K562 (cell line): ENCODE data around the gene HEXIM2. TPM values are rescaled to one million over a fixed set of nuclear protein-coding genes. Genes with fewer than 3 reads are reported as not detected.

Experiments
- FOXM1 ChIP-seq, 2 experiments: fragments of 450-650 bp in 1 of 2; sonication (generic) in 1 of 2; formaldehyde crosslinking in 1 of 2; IDR thresholded peaks; 2 replicates each; pipeline versions ENCODE4 v1.6.1 to v1.9.0; 2017 to 2022; ENCODE audit warnings: low read depth in 2 of 2, mild to moderate bottlenecking in 2 of 2, missing genetic modification reagents in 1 of 2, moderate library complexity in 1 of 2
- FOXO4 ChIP-seq: fragments of 450-650 bp; formaldehyde crosslinking; IDR thresholded peaks from 2 replicates; pipeline ENCODE4 v1.4.0; 2020; ENCODE audit warnings: mild to moderate bottlenecking, moderate library complexity
- MAFF ChIP-seq: IDR thresholded peaks from 2 replicates; pipeline ENCODE4 v1.6.1; 2012; ENCODE audit warnings: low read length, improper control_type of control experiment
- NCOA6 ChIP-seq: fragments of 450-650 bp; IDR thresholded peaks from 2 replicates; pipeline ENCODE4 v1.6.1; 2017; ENCODE audit warnings: mild to moderate bottlenecking
- NKRF ChIP-seq: fragments of 450-650 bp; IDR thresholded peaks from 2 replicates; pipeline ENCODE4 v1.6.1; 2016; ENCODE audit warnings: borderline replicate concordance
- PHTF2 ChIP-seq: fragments of 250-450 bp; sonication (Bioruptor Pico); IDR thresholded peaks from 2 replicates; pipeline ENCODE4 v1.5.0; 2021; ENCODE audit warnings: mild to moderate bottlenecking
- POLR3G ChIP-seq: IDR thresholded peaks from 2 replicates; pipeline ENCODE4 v1.6.1; 2011; ENCODE audit not compliant: insufficient read length, insufficient replicate concordance; ENCODE audit errors: extremely low read depth
- RFX7 ChIP-seq: fragments of 250-450 bp; sonication (Bioruptor Pico); IDR thresholded peaks from 2 replicates; pipeline ENCODE4 v1.5.1; 2021; ENCODE audit warnings: mild to moderate bottlenecking
- SRF ChIP-seq, 2 experiments: fragments of 250-450, 450-650 bp in 1 of 2; sonication (Bioruptor Pico) in 1 of 2; sonication (generic) in 1 of 2; formaldehyde crosslinking; IDR thresholded peaks; 2 replicates each; pipeline versions ENCODE4 v1.5.0 to v1.5.1; 2020 to 2022; ENCODE audit warnings: mild to moderate bottlenecking in 1 of 2, missing genetic modification reagents in 1 of 2
- TFAM ChIP-seq: fragments of 250-450 bp; sonication (Bioruptor Pico); conservative IDR thresholded peaks from 2 replicates; pipeline ENCODE4 v1.5.0; 2021; ENCODE audit warnings: mild to moderate bottlenecking, moderate library complexity
- ZBTB11 ChIP-seq, 3 experiments: fragments of 200-800 bp in 1 of 3; fragments of 250-450 bp in 1 of 3; fragments of 450-650 bp in 1 of 3; sonication (Bioruptor Pico) in 1 of 3; sonication (Bioruptor generic) in 1 of 3; formaldehyde crosslinking in 1 of 3; IDR thresholded peaks; 2 replicates each; pipeline versions ENCODE4 v1.6.1 to v1.8.0; 2016 to 2022; ENCODE audit warnings: mild to moderate bottlenecking in 2 of 3, missing genetic modification characterization in 2 of 3, missing compliant biosample characterization in 1 of 3, moderate library complexity in 1 of 3
- ZNF324 ChIP-seq: fragments of 250-450 bp; sonication (Bioruptor Pico); IDR thresholded peaks from 2 replicates; pipeline ENCODE4 v1.4.0; 2020; ENCODE audit warnings: mild to moderate bottlenecking
- ZNF395 ChIP-seq: fragments of 200-800 bp; sonication (Bioruptor generic); IDR thresholded peaks from 2 replicates; pipeline ENCODE4 v1.6.1; 2017; ENCODE audit warnings: missing genetic modification characterization, missing compliant biosample characterization
- polyA plus RNA-seq, 8 experiments: library from polyadenylated mRNA; depleted of rRNA in 4 of 8; stranded (reverse) in 5 of 8; unstranded in 3 of 8; fragments of >200 nt; fragmentation: Nextera tagmentation in 2 of 8; fragmentation: Illumina TruSeq in 1 of 8; extraction: Ambion mirVana in 2 of 8; extraction: Trizol in 1 of 8; gene quantifications; 2 replicates each; pipeline versions ENCODE4 v1.2.1 to v1.2.3, GENCODE V29; 2011 to 2014; ENCODE audit warnings: inconsistent platforms in 1 of 8, missing spikeins in 1 of 8
- total RNA-seq, 7 experiments: library from RNA; depleted of rRNA in 6 of 7; stranded (reverse); fragments of >200 nt in 6 of 7; fragmentation: Illumina TruSeq in 2 of 7; extraction: Trizol in 2 of 7; gene quantifications; 2 replicates each; pipeline versions ENCODE4 v1.2.1 to v1.2.3, GENCODE V29; 2011 to 2021; ENCODE audit warnings: low replicate concordance in 1 of 7
- TF ChIP-seq, protein P1 (sequence below): fragments of 150-350 bp; conservative IDR thresholded peaks from 2 replicates; pipeline ENCODE4 v1.6.1; 2014; ENCODE audit warnings: low read length

The HEXIM2 gene
- total and polyA plus RNA-seq, 9 of the 15 experiments (the other 6 are each of a cell fraction or from before 2014, with no cell fraction given): 0.69 to 3.4 (median 1.1) TPM; not detected in 2

GRCh38 chr17:45147581-45148182, 14.0 kb upstream of the HEXIM2 start (continued):
- TF ChIP-seq ZNF395 (CRISPR knock-in tag): no peak; the same call in 1 of the 2 replicates
- TF ChIP-seq SRF (CRISPR knock-in tag; IDR thresholded peaks at IDR 0.05): no peak; a peak in 1 of 4 replicates
- no peak for TF ChIP-seq PHTF2 (CRISPR knock-in tag)
- no peak for TF ChIP-seq ZNF324 (CRISPR knock-in tag)
- TF ChIP-seq NKRF: peak; percentile 52; the same call in 1 of the 2 replicates
- TF ChIP-seq RFX7: no peak
- TF ChIP-seq, protein P1, sequence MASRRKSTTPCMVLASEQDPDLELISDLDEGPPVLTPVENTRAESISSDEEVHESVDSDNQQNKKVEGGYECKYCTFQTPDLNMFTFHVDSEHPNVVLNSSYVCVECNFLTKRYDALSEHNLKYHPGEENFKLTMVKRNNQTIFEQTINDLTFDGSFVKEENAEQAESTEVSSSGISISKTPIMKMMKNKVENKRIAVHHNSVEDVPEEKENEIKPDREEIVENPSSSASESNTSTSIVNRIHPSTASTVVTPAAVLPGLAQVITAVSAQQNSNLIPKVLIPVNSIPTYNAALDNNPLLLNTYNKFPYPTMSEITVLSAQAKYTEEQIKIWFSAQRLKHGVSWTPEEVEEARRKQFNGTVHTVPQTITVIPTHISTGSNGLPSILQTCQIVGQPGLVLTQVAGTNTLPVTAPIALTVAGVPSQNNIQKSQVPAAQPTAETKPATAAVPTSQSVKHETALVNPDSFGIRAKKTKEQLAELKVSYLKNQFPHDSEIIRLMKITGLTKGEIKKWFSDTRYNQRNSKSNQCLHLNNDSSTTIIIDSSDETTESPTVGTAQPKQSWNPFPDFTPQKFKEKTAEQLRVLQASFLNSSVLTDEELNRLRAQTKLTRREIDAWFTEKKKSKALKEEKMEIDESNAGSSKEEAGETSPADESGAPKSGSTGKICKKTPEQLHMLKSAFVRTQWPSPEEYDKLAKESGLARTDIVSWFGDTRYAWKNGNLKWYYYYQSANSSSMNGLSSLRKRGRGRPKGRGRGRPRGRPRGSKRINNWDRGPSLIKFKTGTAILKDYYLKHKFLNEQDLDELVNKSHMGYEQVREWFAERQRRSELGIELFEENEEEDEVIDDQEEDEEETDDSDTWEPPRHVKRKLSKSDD: 0 out of 2 replicates have a peak, but pooled peaks have one; percentile 41
- TF ChIP-seq ZBTB11 (CRISPR knock-in tag; IDR thresholded peaks at IDR 0.05): peak in 1 of 3 experiments; percentile 73; a peak in 1 of 6 replicates
- TF ChIP-seq MAFF: peak; percentile 78
- no peak for TF ChIP-seq NCOA6
- peak; percentile 97 for TF ChIP-seq FOXM1 (IDR thresholded peaks at IDR 0.05; ENCODE audit: low read depth)
- TF ChIP-seq FOXM1 (CRISPR knock-in tag; IDR thresholded peaks at IDR 0.05; ENCODE audit: low read depth): no peak
- TF ChIP-seq FOXO4: no peak
- no peak for TF ChIP-seq POLR3G
- TF ChIP-seq TFAM (CRISPR knock-in tag): no peak
